H1 (cell line): ENCODE data around the gene CTCF. TPM values are rescaled to one million over a fixed set of nuclear protein-coding genes. Genes with fewer than 3 reads are reported as not detected.

Experiments
- CTCF ChIA-PET: fragments of 300-600 bp; sonication (Branson Sonifier 250); formaldehyde crosslinking; loops from one replicate; lab custom pipeline; 2021; ENCODE audit not compliant: partially characterized antibody; lab: Charles Lee
- POLR2A ChIA-PET: fragments of 300-600 bp; sonication (Branson Sonifier 250); formaldehyde crosslinking; loops from one replicate; lab custom pipeline; 2021; ENCODE audit warnings: inconsistent platforms; ENCODE audit not compliant: partially characterized antibody; lab: Charles Lee
- DNase-seq, 2 experiments: peaks; one replicate each; pipeline versions ENCODE4 v3.0.0 to v3.0.0-alpha.2; 2010 to 2022; ENCODE audit warnings: low spot score in 2 of 2, low read depth in 1 of 2, mixed read lengths in 1 of 2
- FAIRE-seq: peaks from 2 replicates; lab custom pipeline; 2011; peaks lifted over from hg19 to GRCh38; lab: Jason Lieb, UNC
- H2AFZ ChIP-seq: 2 replicates; pipeline ENCODE4 v1.8.1; 2012; ENCODE audit warnings: low read length, inconsistent platforms
- H2AK5ac ChIP-seq: 2 replicates; pipeline ENCODE4 v1.6.1; 2013; ENCODE audit warnings: low read depth, low read length
- H2BK120ac ChIP-seq: replicated peaks from 2 replicates; pipeline ENCODE3; 2013; ENCODE audit warnings: low read depth, low read length, inconsistent platforms
- H2BK12ac ChIP-seq: 2 replicates; pipeline ENCODE4 v1.6.1; 2013; ENCODE audit warnings: low read depth, low read length
- H2BK15ac ChIP-seq: 2 replicates; pipeline ENCODE4 v1.6.1; 2013; ENCODE audit warnings: low read length
- H2BK20ac ChIP-seq: 2 replicates; pipeline ENCODE4 v1.6.1; 2013; ENCODE audit warnings: low read length
- H2BK5ac ChIP-seq: 2 replicates; pipeline ENCODE4 v1.6.1; 2013; ENCODE audit warnings: low read depth, low read length
- H3K14ac ChIP-seq: 2 replicates; pipeline ENCODE4 v1.6.1; 2013; ENCODE audit warnings: inconsistent platforms; ENCODE audit not compliant: insufficient read length
- H3K18ac ChIP-seq: 2 replicates; pipeline ENCODE4 v1.6.1; 2013; ENCODE audit warnings: low read length; ENCODE audit errors: extremely low read depth
- H3K23ac ChIP-seq: 2 replicates; pipeline ENCODE4 v1.6.1; 2013; ENCODE audit warnings: inconsistent platforms; ENCODE audit not compliant: insufficient read length
- H3K23me2 ChIP-seq: 2 replicates; pipeline ENCODE4 v1.6.1; 2013; ENCODE audit warnings: low read depth, low read length
- H3K27ac ChIP-seq: 2 replicates; pipeline ENCODE4 v1.6.1; 2011; ENCODE audit warnings: low read depth, low read length, inconsistent platforms
- H3K27me3 ChIP-seq, 4 experiments: replicated peaks in 1 of 4; 1 replicate in 1 of 4; 2 replicates in 3 of 4; pipeline versions ENCODE4 v1.6.1 to v1.8.1; 2011 to 2013; ENCODE audit warnings: low read length in 3 of 4, mild to moderate bottlenecking in 3 of 4, inconsistent platforms in 2 of 4, mixed read lengths in 2 of 4, moderate library complexity in 1 of 4; ENCODE audit not compliant: control insufficient read depth in 3 of 4, insufficient read depth in 3 of 4; ENCODE audit errors: extremely low read depth in 1 of 4
- H3K36me3 ChIP-seq, 4 experiments: 2 replicates each; pipeline versions ENCODE4 v1.6.1 to v1.8.1; 2011 to 2013; ENCODE audit warnings: mild to moderate bottlenecking in 4 of 4, low read length in 3 of 4, moderate library complexity in 2 of 4, control low read depth in 1 of 4, inconsistent platforms in 1 of 4; ENCODE audit not compliant: insufficient read depth in 4 of 4, control insufficient read depth in 2 of 4
- H3K4ac ChIP-seq: replicated peaks from 2 replicates; pipeline ENCODE3; 2013; ENCODE audit warnings: low read length, low read depth, mixed read lengths, inconsistent platforms; ENCODE audit not compliant: insufficient read length
- H3K4me1 ChIP-seq, 4 experiments: replicated peaks in 1 of 4; 1 replicate in 1 of 4; 2 replicates in 3 of 4; pipeline versions ENCODE4 v1.6.1 to v1.8.1; 2011 to 2013; ENCODE audit warnings: low read length in 3 of 4, inconsistent platforms in 2 of 4, mixed read lengths in 1 of 4; ENCODE audit not compliant: insufficient read depth in 4 of 4, control insufficient read depth in 3 of 4
- H3K4me2 ChIP-seq, 2 experiments: 2 replicates each; pipeline versions ENCODE4 v1.6.1 to v1.8.1; 2011 to 2013; ENCODE audit warnings: low read depth in 2 of 2, low read length in 2 of 2, control low read depth in 1 of 2, inconsistent platforms in 1 of 2, mild to moderate bottlenecking in 1 of 2; ENCODE audit not compliant: insufficient read depth in 1 of 2
- H3K4me3 ChIP-seq, 4 experiments: fragments of 200-600, 300-600 bp in 1 of 4; sonication (generic), shearing (Covaris generic), sonication (Bioruptor Twin) in 1 of 4; 2 replicates each; pipeline versions ENCODE4 v1.5.1 to v1.8.1; 2011 to 2016; ENCODE audit warnings: low read length in 4 of 4, low read depth in 3 of 4, control low read depth in 2 of 4, inconsistent platforms in 2 of 4, mild to moderate bottlenecking in 2 of 4, mixed read lengths in 1 of 4, moderate library complexity in 1 of 4; ENCODE audit not compliant: insufficient read depth in 2 of 4; ENCODE audit errors: extremely low read depth in 1 of 4
- H3K56ac ChIP-seq: replicated peaks from 2 replicates; pipeline ENCODE3; 2013; ENCODE audit warnings: low read depth, mild to moderate bottlenecking, mixed read lengths, low read length, inconsistent platforms; ENCODE audit not compliant: insufficient read length
- H3K79me1 ChIP-seq: 2 replicates; pipeline ENCODE4 v1.6.1; 2013; ENCODE audit warnings: low read depth, low read length, control low read depth
- H3K79me2 ChIP-seq, 2 experiments: 2 replicates each; pipeline versions ENCODE4 v1.6.1 to v1.8.1; 2012 to 2013; ENCODE audit warnings: low read length in 2 of 2, mild to moderate bottlenecking in 2 of 2, inconsistent platforms in 1 of 2; ENCODE audit not compliant: insufficient read depth in 2 of 2, control insufficient read depth in 1 of 2
- H3K9ac ChIP-seq, 4 experiments: replicated peaks in 1 of 4; 1 replicate in 1 of 4; 2 replicates in 3 of 4; pipeline versions ENCODE4 v1.6.1 to v1.8.1; 2011 to 2013; ENCODE audit warnings: low read depth in 3 of 4, low read length in 3 of 4, control low read depth in 2 of 4, mild to moderate bottlenecking in 2 of 4, moderate library complexity in 2 of 4, inconsistent platforms in 1 of 4; ENCODE audit errors: extremely low read depth in 1 of 4
- H3K9me3 ChIP-seq, 2 experiments: 2 replicates each; pipeline versions ENCODE4 v1.6.1 to v1.8.1; 2012 to 2013; ENCODE audit warnings: mild to moderate bottlenecking in 2 of 2, moderate library complexity in 2 of 2, control low read depth in 1 of 2, inconsistent platforms in 1 of 2, low read depth in 1 of 2, low read length in 1 of 2, mixed read lengths in 1 of 2; ENCODE audit not compliant: insufficient read depth in 2 of 2
- H4K20me1 ChIP-seq, 2 experiments: replicated peaks in 1 of 2; 2 replicates each; pipeline versions ENCODE3 to v1.8.1; 2011 to 2013; ENCODE audit warnings: inconsistent platforms in 2 of 2, low read length in 2 of 2, mild to moderate bottlenecking in 1 of 2; ENCODE audit not compliant: insufficient read depth in 2 of 2, control insufficient read depth in 1 of 2
- H4K5ac ChIP-seq: 2 replicates; pipeline ENCODE4 v1.6.1; 2013; ENCODE audit warnings: low read length, low read depth, mixed read lengths, inconsistent platforms; ENCODE audit not compliant: insufficient read length
- H4K8ac ChIP-seq: 2 replicates; pipeline ENCODE4 v1.8.0; 2013; ENCODE audit warnings: mild to moderate bottlenecking, moderate library complexity, low read length, inconsistent platforms; ENCODE audit not compliant: insufficient read depth; ENCODE audit errors: extremely low read depth
- H4K91ac ChIP-seq: replicated peaks from 2 replicates; pipeline ENCODE3; 2013; ENCODE audit warnings: low read length, mixed read lengths, inconsistent platforms; ENCODE audit not compliant: insufficient read length
- polyA plus RNA-seq, 7 experiments: library from polyadenylated mRNA; depleted of rRNA in 3 of 7; stranded (reverse) in 5 of 7; unstranded in 2 of 7; fragments of >200 nt in 5 of 7; fragments of 200-250 nt in 2 of 7; gene quantifications; 1 replicate in 5 of 7; 2 replicates in 1 of 7; 4 replicates in 1 of 7; pipeline versions ENCODE4 v1.2.1 to v1.2.3, GENCODE V29; 2011 to 2013; ENCODE audit warnings: missing spikeins in 2 of 7, mixed read lengths in 2 of 7
- total RNA-seq: library from RNA; stranded (reverse); fragmentation: NEBNext Ultra II Directional; extraction: Animal tissue kit (Norgen Biotek cat#: 25700); gene quantifications from 2 replicates; pipeline ENCODE4 v1.2.1, GENCODE V29; 2021
- TF ChIP-seq, protein P1 (sequence below): fragments of 300-600 bp; sonication (generic); IDR thresholded peaks from 2 replicates; pipeline ENCODE4 v1.7.1; 2012; ENCODE audit warnings: low read length, moderate library complexity, mild to moderate bottlenecking, inconsistent platforms; ENCODE audit not compliant: insufficient replicate concordance

The CTCF gene
- total and polyA plus RNA-seq, 2 of the 8 experiments (the other 6 are each of a cell fraction or from before 2014, with no cell fraction given), result 32.4 to 66.0 TPM

DNA sequence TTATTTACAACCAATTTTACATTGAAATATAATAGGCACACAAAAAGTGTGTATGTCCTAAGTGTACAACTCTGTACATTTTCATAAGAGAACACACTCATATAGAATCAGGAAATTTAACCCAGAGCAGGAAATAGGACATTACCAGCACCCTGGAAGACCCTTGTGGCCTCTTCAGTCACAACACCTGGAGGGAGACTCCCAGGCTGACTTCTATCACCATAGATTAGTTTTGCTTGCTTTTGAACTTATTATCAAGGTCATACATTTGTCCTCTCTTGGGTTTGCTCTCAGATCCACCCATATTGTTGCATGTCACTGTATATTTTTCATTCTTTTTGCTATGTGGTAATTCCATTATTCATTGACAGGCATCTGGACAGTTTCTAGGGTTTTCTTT is 27.9 kb upstream of the CTCF start:
- H3K4me3 ChIP-seq, result no peak overlapping the region
- H4K8ac ChIP-seq, result no peak overlapping the region
- H3K4me2 ChIP-seq, result no peak overlapping the region
- no peak overlapping the region for H2AFZ ChIP-seq
- no peak overlapping the region for H3K27ac ChIP-seq
- no peak overlapping the region for H3K18ac ChIP-seq
- H2AK5ac ChIP-seq, result no peak overlapping the region
- ChIA-PET CTCF (interaction anchor here (0.7 to 4.1 kb wide), 5 partner anchors 9 to 844 kb away, joined by 3 to 80 read pairs (median 23); no protein-coding TSS in a partner anchor), POLR2A (interaction anchor here (0.9 kb wide), 1 partner anchor 10 kb away, joined by 3 read pairs; no protein-coding TSS in a partner anchor)
- no peak overlapping the region for H2BK15ac ChIP-seq
- no peak overlapping the region for H2BK120ac ChIP-seq
- no peak overlapping the region for H3K4ac ChIP-seq
- peaks cover 0 to 17% (median 12%) of the 10 kb centered on the region in 4 experiments; a peak in 6 of 7 replicates for H3K4me1 ChIP-seq
- H3K23ac ChIP-seq, result no peak overlapping the region
- H3K9me3 ChIP-seq, result no peaks in the 10 kb centered on the region
- H3K79me2 ChIP-seq, result no peaks in the 10 kb centered on the region
- H3K23me2 ChIP-seq, result peaks cover 24% of the 10 kb centered on the region; the same call in 1 of the 2 replicates
- FAIRE-seq (no peak), DNase-seq (no peak)
- H3K56ac ChIP-seq, result no peak overlapping the region
- no peak overlapping the region for H2BK20ac ChIP-seq
- H2BK5ac ChIP-seq, result no peak overlapping the region
- H2BK12ac ChIP-seq, result no peak overlapping the region
- no peak overlapping the region for H3K14ac ChIP-seq
- no peaks in the 10 kb centered on the region for H3K79me1 ChIP-seq
- H3K27me3 ChIP-seq, result peaks cover 63 to 99% (median 93%) of the 10 kb centered on the region in 4 experiments
- H4K5ac ChIP-seq, result no peak overlapping the region
- H4K91ac ChIP-seq, result no peak overlapping the region
- H3K9ac ChIP-seq, result no peak overlapping the region
- no peaks in the 10 kb centered on the region for H3K36me3 ChIP-seq
- H4K20me1 ChIP-seq, result peaks cover 12 to 36% of the 10 kb centered on the region in 2 experiments
- TF ChIP-seq, protein P1, sequence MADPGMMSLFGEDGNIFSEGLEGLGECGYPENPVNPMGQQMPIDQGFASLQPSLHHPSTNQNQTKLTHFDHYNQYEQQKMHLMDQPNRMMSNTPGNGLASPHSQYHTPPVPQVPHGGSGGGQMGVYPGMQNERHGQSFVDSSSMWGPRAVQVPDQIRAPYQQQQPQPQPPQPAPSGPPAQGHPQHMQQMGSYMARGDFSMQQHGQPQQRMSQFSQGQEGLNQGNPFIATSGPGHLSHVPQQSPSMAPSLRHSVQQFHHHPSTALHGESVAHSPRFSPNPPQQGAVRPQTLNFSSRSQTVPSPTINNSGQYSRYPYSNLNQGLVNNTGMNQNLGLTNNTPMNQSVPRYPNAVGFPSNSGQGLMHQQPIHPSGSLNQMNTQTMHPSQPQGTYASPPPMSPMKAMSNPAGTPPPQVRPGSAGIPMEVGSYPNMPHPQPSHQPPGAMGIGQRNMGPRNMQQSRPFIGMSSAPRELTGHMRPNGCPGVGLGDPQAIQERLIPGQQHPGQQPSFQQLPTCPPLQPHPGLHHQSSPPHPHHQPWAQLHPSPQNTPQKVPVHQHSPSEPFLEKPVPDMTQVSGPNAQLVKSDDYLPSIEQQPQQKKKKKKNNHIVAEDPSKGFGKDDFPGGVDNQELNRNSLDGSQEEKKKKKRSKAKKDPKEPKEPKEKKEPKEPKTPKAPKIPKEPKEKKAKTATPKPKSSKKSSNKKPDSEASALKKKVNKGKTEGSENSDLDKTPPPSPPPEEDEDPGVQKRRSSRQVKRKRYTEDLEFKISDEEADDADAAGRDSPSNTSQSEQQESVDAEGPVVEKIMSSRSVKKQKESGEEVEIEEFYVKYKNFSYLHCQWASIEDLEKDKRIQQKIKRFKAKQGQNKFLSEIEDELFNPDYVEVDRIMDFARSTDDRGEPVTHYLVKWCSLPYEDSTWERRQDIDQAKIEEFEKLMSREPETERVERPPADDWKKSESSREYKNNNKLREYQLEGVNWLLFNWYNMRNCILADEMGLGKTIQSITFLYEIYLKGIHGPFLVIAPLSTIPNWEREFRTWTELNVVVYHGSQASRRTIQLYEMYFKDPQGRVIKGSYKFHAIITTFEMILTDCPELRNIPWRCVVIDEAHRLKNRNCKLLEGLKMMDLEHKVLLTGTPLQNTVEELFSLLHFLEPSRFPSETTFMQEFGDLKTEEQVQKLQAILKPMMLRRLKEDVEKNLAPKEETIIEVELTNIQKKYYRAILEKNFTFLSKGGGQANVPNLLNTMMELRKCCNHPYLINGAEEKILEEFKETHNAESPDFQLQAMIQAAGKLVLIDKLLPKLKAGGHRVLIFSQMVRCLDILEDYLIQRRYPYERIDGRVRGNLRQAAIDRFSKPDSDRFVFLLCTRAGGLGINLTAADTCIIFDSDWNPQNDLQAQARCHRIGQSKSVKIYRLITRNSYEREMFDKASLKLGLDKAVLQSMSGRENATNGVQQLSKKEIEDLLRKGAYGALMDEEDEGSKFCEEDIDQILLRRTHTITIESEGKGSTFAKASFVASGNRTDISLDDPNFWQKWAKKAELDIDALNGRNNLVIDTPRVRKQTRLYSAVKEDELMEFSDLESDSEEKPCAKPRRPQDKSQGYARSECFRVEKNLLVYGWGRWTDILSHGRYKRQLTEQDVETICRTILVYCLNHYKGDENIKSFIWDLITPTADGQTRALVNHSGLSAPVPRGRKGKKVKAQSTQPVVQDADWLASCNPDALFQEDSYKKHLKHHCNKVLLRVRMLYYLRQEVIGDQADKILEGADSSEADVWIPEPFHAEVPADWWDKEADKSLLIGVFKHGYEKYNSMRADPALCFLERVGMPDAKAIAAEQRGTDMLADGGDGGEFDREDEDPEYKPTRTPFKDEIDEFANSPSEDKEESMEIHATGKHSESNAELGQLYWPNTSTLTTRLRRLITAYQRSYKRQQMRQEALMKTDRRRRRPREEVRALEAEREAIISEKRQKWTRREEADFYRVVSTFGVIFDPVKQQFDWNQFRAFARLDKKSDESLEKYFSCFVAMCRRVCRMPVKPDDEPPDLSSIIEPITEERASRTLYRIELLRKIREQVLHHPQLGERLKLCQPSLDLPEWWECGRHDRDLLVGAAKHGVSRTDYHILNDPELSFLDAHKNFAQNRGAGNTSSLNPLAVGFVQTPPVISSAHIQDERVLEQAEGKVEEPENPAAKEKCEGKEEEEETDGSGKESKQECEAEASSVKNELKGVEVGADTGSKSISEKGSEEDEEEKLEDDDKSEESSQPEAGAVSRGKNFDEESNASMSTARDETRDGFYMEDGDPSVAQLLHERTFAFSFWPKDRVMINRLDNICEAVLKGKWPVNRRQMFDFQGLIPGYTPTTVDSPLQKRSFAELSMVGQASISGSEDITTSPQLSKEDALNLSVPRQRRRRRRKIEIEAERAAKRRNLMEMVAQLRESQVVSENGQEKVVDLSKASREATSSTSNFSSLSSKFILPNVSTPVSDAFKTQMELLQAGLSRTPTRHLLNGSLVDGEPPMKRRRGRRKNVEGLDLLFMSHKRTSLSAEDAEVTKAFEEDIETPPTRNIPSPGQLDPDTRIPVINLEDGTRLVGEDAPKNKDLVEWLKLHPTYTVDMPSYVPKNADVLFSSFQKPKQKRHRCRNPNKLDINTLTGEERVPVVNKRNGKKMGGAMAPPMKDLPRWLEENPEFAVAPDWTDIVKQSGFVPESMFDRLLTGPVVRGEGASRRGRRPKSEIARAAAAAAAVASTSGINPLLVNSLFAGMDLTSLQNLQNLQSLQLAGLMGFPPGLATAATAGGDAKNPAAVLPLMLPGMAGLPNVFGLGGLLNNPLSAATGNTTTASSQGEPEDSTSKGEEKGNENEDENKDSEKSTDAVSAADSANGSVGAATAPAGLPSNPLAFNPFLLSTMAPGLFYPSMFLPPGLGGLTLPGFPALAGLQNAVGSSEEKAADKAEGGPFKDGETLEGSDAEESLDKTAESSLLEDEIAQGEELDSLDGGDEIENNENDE, result no peak
